Keratinocyte (primary cell): ENCODE data around the gene ABHD16A. TPM values are rescaled to one million over a fixed set of nuclear protein-coding genes. Genes with fewer than 3 reads are reported as not detected.

Experiments used
- DNase-seq: peaks from one replicate; pipeline ENCODE4 v3.0.0-alpha.2; 2011; ENCODE audit warnings: low read depth, missing footprints, low spot score
- FAIRE-seq: peaks from 2 replicates; lab custom pipeline; 2011; peaks lifted over from hg19 to GRCh38; lab: Jason Lieb, UNC
- H2AFZ ChIP-seq: 2 replicates; pipeline ENCODE4 v1.6.0; 2012; ENCODE audit warnings: low read length, control low read depth, inconsistent platforms; ENCODE audit not compliant: control insufficient read depth
- H3K27ac ChIP-seq: 2 replicates; pipeline ENCODE4 v1.5.1; 2011; ENCODE audit warnings: low read length; ENCODE audit not compliant: control insufficient read depth, insufficient read depth
- H3K27me3 ChIP-seq: 3 replicates; pipeline ENCODE4 v1.6.0; 2011; ENCODE audit warnings: low read length; ENCODE audit not compliant: control insufficient read depth, insufficient read depth; ENCODE audit errors: extremely low read depth
- H3K36me3 ChIP-seq, 2 experiments: 2 replicates in 1 of 2; 3 replicates in 1 of 2; pipeline ENCODE4 v1.5.1; 2011; ENCODE audit warnings: low read length in 2 of 2, mild to moderate bottlenecking in 1 of 2; ENCODE audit not compliant: control insufficient read depth in 2 of 2, insufficient read depth in 2 of 2; ENCODE audit errors: extremely low read depth in 1 of 2
- H3K4me1 ChIP-seq: 3 replicates; pipeline ENCODE4 v1.5.1; 2011; ENCODE audit warnings: low read length; ENCODE audit not compliant: control insufficient read depth, insufficient read depth; ENCODE audit errors: extremely low read depth
- H3K4me2 ChIP-seq: 3 replicates; pipeline ENCODE4 v1.6.0; 2011; ENCODE audit warnings: low read depth, low read length; ENCODE audit not compliant: control insufficient read depth, insufficient read depth; ENCODE audit errors: extremely low read depth
- H3K4me3 ChIP-seq, 3 experiments: fragments of 200-600 bp in 1 of 3; sonication (generic) in 1 of 3; 2 replicates in 2 of 3; 3 replicates in 1 of 3; pipeline ENCODE4 v1.5.1; 2011 to 2016; ENCODE audit warnings: low read length in 3 of 3, mild to moderate bottlenecking in 3 of 3, control low read depth in 2 of 3, inconsistent platforms in 1 of 3, low read depth in 1 of 3, mixed read lengths in 1 of 3, mixed run types in 1 of 3, moderate library complexity in 1 of 3; ENCODE audit not compliant: control insufficient read depth in 2 of 3, insufficient read depth in 2 of 3; ENCODE audit errors: extremely low read depth in 1 of 3
- H3K79me2 ChIP-seq: 2 replicates; pipeline ENCODE4 v1.6.0; 2012; ENCODE audit warnings: low read length; ENCODE audit not compliant: control insufficient read depth, insufficient read depth
- H3K9ac ChIP-seq: 3 replicates; pipeline ENCODE4 v1.6.0; 2011; ENCODE audit warnings: low read length; ENCODE audit not compliant: control insufficient read depth, insufficient read depth; ENCODE audit errors: extremely low read depth
- H3K9me1 ChIP-seq: 3 replicates; pipeline ENCODE4 v1.6.0; 2011; ENCODE audit warnings: low read length; ENCODE audit not compliant: control insufficient read depth, insufficient read depth; ENCODE audit errors: extremely low read depth
- H3K9me3 ChIP-seq: 2 replicates; pipeline ENCODE4 v1.5.1; 2012; ENCODE audit warnings: low read depth, low read length; ENCODE audit not compliant: control insufficient read depth
- H4K20me1 ChIP-seq: 3 replicates; pipeline ENCODE4 v1.6.0; 2011; ENCODE audit warnings: low read length; ENCODE audit not compliant: control insufficient read depth, insufficient read depth; ENCODE audit errors: extremely low read depth
- CTCF ChIP-seq, 3 experiments: IDR thresholded peaks in 1 of 3; conservative IDR thresholded peaks in 1 of 3; optimal IDR thresholded peaks in 1 of 3; 2 replicates in 2 of 3; 3 replicates in 1 of 3; pipeline versions ENCODE3 to v1.5.1; 2011; ENCODE audit warnings: low read length in 3 of 3, mild to moderate bottlenecking in 3 of 3, moderate library complexity in 2 of 3, control low read depth in 1 of 3, inconsistent platforms in 1 of 3; ENCODE audit not compliant: insufficient read depth in 2 of 3; ENCODE audit errors: extremely low read depth in 1 of 3
- EZH2 ChIP-seq: IDR thresholded peaks from one replicate; pipeline ENCODE4 v1.6.1; 2012; ENCODE audit warnings: inconsistent platforms, mild to moderate bottlenecking, low read length, moderate library complexity
- dilution Hi-C: fragments of 300-500 bp; cut with MboI; formaldehyde crosslinking; loops from one replicate; pipeline ENCODE4 v1.7.0; 2020; ENCODE audit warnings: low sequenced_read_pairs; ENCODE audit not compliant: extremely low pct_ligation_motif_present
- polyA plus RNA-seq, 5 experiments: library from polyadenylated mRNA; depleted of rRNA in 3 of 5; stranded (reverse) in 3 of 5; stranded (forward) in 1 of 5; unstranded in 1 of 5; fragments of >200 nt; gene quantifications; 1 replicate in 1 of 5; 2 replicates in 3 of 5; 3 replicates in 1 of 5; pipeline versions ENCODE4 v1.2.1 to v1.2.3, GENCODE V29; 2011 to 2012; ENCODE audit warnings: missing spikeins in 2 of 5, low read depth in 1 of 5, low replicate concordance in 1 of 5

The ABHD16A gene
- polyA plus RNA-seq, 1 donor (not counting 4 experiments of a cell fraction or from before 2014, with no cell fraction given) = 21.8 TPM

- dilution Hi-C loops = no loop called here
- TF ChIP-seq CTCF (optimal IDR thresholded peaks at IDR 0.05 in 1 of 3, IDR thresholded peaks at IDR 0.05 in 1 of 3, conservative IDR thresholded peaks at IDR 0.05 in 1 of 3; ENCODE audit: extremely low read depth in 1 of 3, insufficient read depth in 2 of 3, low read length in 3 of 3) (no peak), EZH2 (no peak)
- Histone ChIP-seq H3K9me3 (no peaks in the 10 kb centered on the region), H3K36me3 (no peaks in the 10 kb centered on the region), H3K4me2 (peak overlapping the region; percentile 98), H2AFZ (peak overlapping the region; percentile 86), H3K9me1 (no peaks in the 10 kb centered on the region), H3K4me1 (peaks cover 9% of the 10 kb centered on the region), H3K27me3 (no peaks in the 10 kb centered on the region), H3K4me3 (peak overlapping the region; percentile 73 to 87 (median 86)), H3K9ac (peak overlapping the region; percentile 89), H3K79me2 (peaks cover 19% of the 10 kb centered on the region), H4K20me1 (no peaks in the 10 kb centered on the region), H3K27ac (peak overlapping the region; percentile 87)
- DNase-seq (no peak), FAIRE-seq (no peak)
Measured at GRCh38 chr6:31702405-31702818, 712 bp downstream of the ABHD16A start.

- H3K9ac ChIP-seq = peak overlapping the region; percentile 89
- H4K20me1 ChIP-seq = no peaks in the 10 kb centered on the region
- H3K9me1 ChIP-seq = no peaks in the 10 kb centered on the region
- H3K9me3 ChIP-seq = no peaks in the 10 kb centered on the region
- H3K36me3 ChIP-seq = peaks cover 0 to under 1% of the 10 kb centered on the region in 2 experiments
- H2AFZ ChIP-seq = peak overlapping the region; percentile 86
- dilution Hi-C loops = no loop called here
- peaks cover 19% of the 10 kb centered on the region for H3K79me2 ChIP-seq
- peak overlapping the region; percentile 87 for H3K27ac ChIP-seq
- peaks cover 9% of the 10 kb centered on the region for H3K4me1 ChIP-seq
- no peak for FAIRE-seq
- H3K4me2 ChIP-seq = peak overlapping the region; percentile 98
- no peak for TF ChIP-seq CTCF (optimal IDR thresholded peaks at IDR 0.05 in 1 of 3, IDR thresholded peaks at IDR 0.05 in 1 of 3, conservative IDR thresholded peaks at IDR 0.05 in 1 of 3; ENCODE audit: extremely low read depth in 1 of 3, insufficient read depth in 2 of 3, low read length in 3 of 3)
- TF ChIP-seq EZH2 = no peak
- no peaks in the 10 kb centered on the region for H3K27me3 ChIP-seq
- peak overlapping the region; percentile 73 to 87 (median 86) for H3K4me3 ChIP-seq
- DNase-seq = no peak
Measured at GRCh38 chr6:31701666-31702404, 1.3 kb downstream of the ABHD16A start.
